HEK293 (cell line): ENCODE results near the gene SOCS7.

Source experiments
- CTCF ChIA-PET: fragments of 350-600 bp; formaldehyde crosslinking; extraction: SDS; loops from one replicate; lab custom pipeline; 2021; ENCODE audit warnings: antibody characterized with exemption; lab: Yijun Ruan, JAX
- POLR2A ChIA-PET: fragments of 300-600 bp; formaldehyde crosslinking; extraction: SDS; loops from one replicate; lab custom pipeline; 2020; ENCODE audit warnings: antibody characterized with exemption, inconsistent platforms; lab: Yijun Ruan, JAX
- H3K27ac ChIP-seq: fragments of 200-500 bp; sonication (Bioruptor generic); 2 replicates; pipeline ENCODE4 v1.5.1; 2014; ENCODE audit warnings: low read depth, low read length, control low read depth, inconsistent platforms; ENCODE audit errors: extremely low read depth
- H3K36me3 ChIP-seq, 2 experiments: fragments of 200-500 bp in 1 of 2; sonication (Bioruptor generic) in 1 of 2; 1 replicate in 1 of 2; 2 replicates in 1 of 2; pipeline ENCODE4 v1.5.1; 2014 to 2017; ENCODE audit warnings: inconsistent platforms in 2 of 2, low read length in 2 of 2; ENCODE audit not compliant: control insufficient read depth in 2 of 2, insufficient read depth in 1 of 2
- H3K4me1 ChIP-seq: fragments of 200-500 bp; sonication (Bioruptor generic); 2 replicates; pipeline ENCODE4 v1.5.1; 2014; ENCODE audit warnings: mild to moderate bottlenecking, low read length, inconsistent platforms; ENCODE audit not compliant: control insufficient read depth, insufficient read depth
- H3K4me3 ChIP-seq: 2 replicates; pipeline ENCODE4 v1.5.1; 2011; ENCODE audit warnings: low read depth, mild to moderate bottlenecking, control low read depth, low read length, moderate library complexity
- H3K9me3 ChIP-seq: fragments of 200-500 bp; sonication (Bioruptor generic); 2 replicates; pipeline ENCODE4 v1.5.1; 2014; ENCODE audit warnings: low read depth, low read length, inconsistent platforms; ENCODE audit not compliant: control insufficient read depth, insufficient read depth
- BCL11A ChIP-seq: fragments of 450-650 bp; formaldehyde crosslinking; IDR thresholded peaks from 2 replicates; pipeline ENCODE4 v1.5.1; 2016; ENCODE audit warnings: low read depth, missing biosample characterization, missing genetic modification characterization
- EGR2 ChIP-seq: fragments of 450-650 bp; formaldehyde crosslinking; IDR thresholded peaks from 2 replicates; pipeline ENCODE4 v1.5.1; 2016; ENCODE audit warnings: low read depth, missing biosample characterization, missing genetic modification characterization
- GLIS2 ChIP-seq: fragments of 450-650 bp; formaldehyde crosslinking; IDR thresholded peaks from 2 replicates; pipeline ENCODE4 v1.5.1; 2016; ENCODE audit warnings: missing biosample characterization, missing genetic modification characterization
- HOXA7 ChIP-seq: sonication (generic); formaldehyde crosslinking; IDR thresholded peaks from 2 replicates; pipeline ENCODE4 v1.8.1; 2022; ENCODE audit warnings: missing genetic modification reagents, borderline replicate concordance
- KLF1 ChIP-seq: fragments of 450-650 bp; formaldehyde crosslinking; IDR thresholded peaks from 2 replicates; pipeline ENCODE4 v1.5.1; 2016; ENCODE audit warnings: missing biosample characterization, missing genetic modification characterization
- KLF17 ChIP-seq: fragments of 450-650 bp; formaldehyde crosslinking; IDR thresholded peaks from 2 replicates; pipeline ENCODE4 v1.5.1; 2016; ENCODE audit warnings: missing biosample characterization, missing genetic modification characterization
- PATZ1 ChIP-seq: fragments of 450-650 bp; formaldehyde crosslinking; IDR thresholded peaks from 2 replicates; pipeline ENCODE4 v1.5.1; 2016; ENCODE audit warnings: missing biosample characterization, missing genetic modification characterization
- PBX3 ChIP-seq: sonication (generic); formaldehyde crosslinking; IDR thresholded peaks from 2 replicates; pipeline ENCODE4 v1.8.1; 2022; ENCODE audit warnings: mild to moderate bottlenecking, moderate library complexity, missing genetic modification reagents
- SCRT2 ChIP-seq: fragments of 450-650 bp; formaldehyde crosslinking; IDR thresholded peaks from 2 replicates; pipeline ENCODE4 v1.5.1; 2016; ENCODE audit warnings: missing biosample characterization, missing genetic modification characterization
- ZFHX2 ChIP-seq: fragments of 450-650 bp; formaldehyde crosslinking; conservative IDR thresholded peaks from 2 replicates; pipeline ENCODE4 v1.5.1; 2016; ENCODE audit warnings: missing biosample characterization, missing genetic modification characterization
- ZNF121 ChIP-seq: fragments of 450-650 bp; formaldehyde crosslinking; IDR thresholded peaks from 2 replicates; pipeline ENCODE4 v1.5.1; 2016; ENCODE audit warnings: missing biosample characterization, missing genetic modification characterization
- ZNF138 ChIP-seq: fragments of 450-650 bp; formaldehyde crosslinking; IDR thresholded peaks from 2 replicates; pipeline ENCODE4 v1.5.1; 2016; ENCODE audit warnings: missing biosample characterization, missing genetic modification characterization, borderline replicate concordance
- ZNF184 ChIP-seq: fragments of 450-650 bp; IDR thresholded peaks from 2 replicates; pipeline ENCODE4 v1.5.1; 2018; ENCODE audit warnings: missing biosample characterization, mild to moderate bottlenecking, missing genetic modification characterization
- ZNF274 ChIP-seq, 2 experiments: fragments of 200-500 bp in 1 of 2; fragments of 450-650 bp in 1 of 2; sonication (Bioruptor generic) in 1 of 2; formaldehyde crosslinking in 1 of 2; IDR thresholded peaks; 2 replicates each; pipeline versions ENCODE4 v1.5.1 to v1.6.1; 2014 to 2016; ENCODE audit warnings: borderline replicate concordance in 1 of 2, inconsistent platforms in 1 of 2, low read length in 1 of 2, missing biosample characterization in 1 of 2, missing genetic modification characterization in 1 of 2
- ZNF280C ChIP-seq: fragments of 450-650 bp; formaldehyde crosslinking; IDR thresholded peaks from 2 replicates; pipeline ENCODE4 v1.5.1; 2016; ENCODE audit warnings: missing biosample characterization, missing genetic modification characterization
- ZNF398 ChIP-seq: fragments of 450-650 bp; formaldehyde crosslinking; IDR thresholded peaks from 2 replicates; pipeline ENCODE4 v1.5.1; 2017; ENCODE audit warnings: missing biosample characterization, missing genetic modification characterization

Gene SOCS7

GRCh38 chr17:38451030-38451839, 99.6 kb downstream of the SOCS7 start (continued):
- TF ChIP-seq PBX3 (CRISPR knock-in tag): no peak
- no peak for TF ChIP-seq HOXA7 (CRISPR knock-in tag)
- TF ChIP-seq ZNF280C: no peak
- 0 out of 2 replicates have a peak, but pooled peaks have one; percentile 25 for TF ChIP-seq PATZ1
- TF ChIP-seq ZFHX2 (tag by site-specific recombination): peak; percentile 64
- TF ChIP-seq ZNF184 (tag by site-specific recombination): no peak
- TF ChIP-seq ZNF121 (tag by site-specific recombination): no peak
- TF ChIP-seq BCL11A: no peak
- TF ChIP-seq ZNF398 (tag by site-specific recombination): peak; percentile 25; the same call in 1 of the 2 replicates
- TF ChIP-seq ZNF274 (IDR thresholded peaks at IDR 0.05; ENCODE audit: low read length): no peak
- TF ChIP-seq ZNF274 (tag by site-specific recombination; IDR thresholded peaks at IDR 0.05; ENCODE audit: borderline replicate concordance): no peak
- peak; percentile 15; the same call in 1 of the 2 replicates for TF ChIP-seq KLF1 (tag by site-specific recombination)
- TF ChIP-seq EGR2 (tag by site-specific recombination): peak; percentile 58
- peak; percentile 49 for TF ChIP-seq SCRT2 (tag by site-specific recombination)

- Histone ChIP-seq H3K36me3 (no peaks in the 10 kb centered on the region), H3K4me3 (no peak overlapping the region), H3K27ac (no peak overlapping the region), H3K9me3 (no peaks in the 10 kb centered on the region), H3K4me1 (peaks cover 9% of the 10 kb centered on the region)
- POLR2A ChIA-PET: interaction anchor here (0.6 to 0.8 kb wide), 2 partner anchors 16 to 25 kb away, joined by 3 to 4 read pairs; no protein-coding TSS in a partner anchor
- TF ChIP-seq PATZ1 (0 out of 2 replicates have a peak, but pooled peaks have one; percentile 32), ZNF138 (tag by site-specific recombination) (no peak), EGR2 (tag by site-specific recombination) (peak; percentile 80), GLIS2 (tag by site-specific recombination) (peak; percentile 29; the same call in 1 of the 2 replicates), BCL11A (no peak), KLF17 (tag by site-specific recombination) (0 out of 2 replicates have a peak, but pooled peaks have one; percentile 37), ZFHX2 (tag by site-specific recombination) (peak; percentile 79)
- CTCF ChIA-PET: interaction anchor here (0.5 to 2.6 kb wide), 10 partner anchors 9 to 701 kb away, joined by 3 to 9 read pairs (median 4); no protein-coding TSS in a partner anchor
Measured at GRCh38 chr17:38451840-38452529, 100.3 kb downstream of the SOCS7 start.
